Measurements from ENCODE around the gene RGS17. TPM values are rescaled to one million over a fixed set of nuclear protein-coding genes. Genes with fewer than 3 reads are reported as not detected.

RGS17 gene
- total RNA-seq, 1 experiment from 2014 or later, result 3.2 TPM

DNA sequence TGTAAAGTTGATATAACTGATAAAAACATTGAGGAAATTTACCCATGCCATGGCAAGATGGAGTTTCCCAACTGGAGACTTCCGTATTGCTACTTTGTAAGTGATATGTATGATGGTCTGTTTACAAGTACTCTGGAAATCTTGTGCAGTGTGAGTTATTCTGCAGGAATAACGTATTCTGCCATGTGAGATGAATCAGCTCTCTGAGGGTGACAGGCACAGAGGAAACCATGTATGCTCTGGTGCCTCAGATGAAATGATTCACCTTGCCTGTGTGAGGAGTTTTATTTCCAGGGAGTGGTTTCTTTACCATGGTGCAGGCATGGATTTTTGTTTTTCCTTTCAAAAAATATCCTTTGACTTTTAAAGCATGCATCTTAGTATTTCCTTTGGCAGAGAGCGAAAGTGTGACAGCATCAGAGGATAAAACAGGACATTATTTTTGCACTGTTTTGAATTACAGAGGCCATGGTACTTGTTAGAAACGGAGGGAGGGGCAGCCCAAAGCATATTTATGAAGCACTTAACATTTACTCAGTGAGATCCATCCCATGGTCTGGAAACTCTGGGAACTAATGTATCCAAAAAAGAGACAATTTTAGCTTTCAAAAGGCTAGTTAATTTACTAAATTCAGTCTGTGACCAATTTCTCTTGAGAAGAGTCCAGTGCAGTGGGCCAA, 92.6 kb downstream of the RGS17 start:
- Histone ChIP-seq H2BK15ac (ENCODE audit: low read depth, low read length) (no peak overlapping the region), H3K23me2 (ENCODE audit: insufficient read length, low read depth, low read length, poor library complexity, severe bottlenecking) (no peaks in the 10 kb centered on the region), H3T11ph (ENCODE audit: low read length) (no peak overlapping the region), H3K14ac (ENCODE audit: insufficient read depth, low read length) (no peak overlapping the region), H2BK12ac (ENCODE audit: insufficient read length, low read depth, low read length) (no peak overlapping the region), H4K91ac (ENCODE audit: insufficient read length, low read depth, low read length) (no peak overlapping the region), H3K27me3 (ENCODE audit: insufficient read depth, low read length) (no peaks in the 10 kb centered on the region), H4K5ac (ENCODE audit: insufficient read length, low read depth, low read length) (no peak overlapping the region), H2AFZ (ENCODE audit: low read length) (no peak overlapping the region), H2BK5ac (ENCODE audit: insufficient read length, low read length) (no peak overlapping the region), H2BK20ac (ENCODE audit: low read depth, low read length, poor library complexity, severe bottlenecking) (no peak overlapping the region), H3K9me3 (ENCODE audit: control insufficient read depth, low read depth, low read length) (no peaks in the 10 kb centered on the region), H3K79me2 (ENCODE audit: insufficient read depth, low read length) (no peaks in the 10 kb centered on the region), H3K56ac (ENCODE audit: insufficient read length, low read depth, low read length) (no peak overlapping the region), H3K18ac (ENCODE audit: insufficient read length, low read depth, low read length) (no peak overlapping the region), H3K9ac (ENCODE audit: extremely low read depth, insufficient read length, low read length) (no peak overlapping the region), H3K4me2 (ENCODE audit: insufficient read depth, insufficient read length, low read length) (no peak overlapping the region), H2BK120ac (ENCODE audit: low read depth, low read length, poor library complexity, severe bottlenecking) (no peak overlapping the region), H3K27ac (ENCODE audit: insufficient read length, low read depth, low read length) (no peak overlapping the region), H3K4me1 (ENCODE audit: insufficient read depth, low read length) (no peaks in the 10 kb centered on the region), H4K20me1 (ENCODE audit: control insufficient read depth, insufficient read depth, insufficient read length) (no peaks in the 10 kb centered on the region), H4K8ac (replicated peaks; ENCODE audit: insufficient read length, low read depth, low read length) (no peak overlapping the region), H3K4ac (ENCODE audit: low read depth, low read length) (no peak overlapping the region), H3K79me1 (ENCODE audit: insufficient read depth, low read depth, low read length, poor library complexity, severe bottlenecking) (no peaks in the 10 kb centered on the region), H2AK5ac (ENCODE audit: insufficient read length, low read length) (no peak overlapping the region), H3K23ac (ENCODE audit: insufficient read length, low read depth, low read length) (no peak overlapping the region)
- Mint-ChIP-seq H3K4me1 (peaks cover 2 to 3% of the 10 kb centered on the region in 2 experiments; a peak in 1 of 4 replicates), H3K9me3 (no peaks in the 10 kb centered on the region), H3K27ac (no peak overlapping the region), H3K4me3 (no peak overlapping the region), H3K27me3 (ENCODE audit: low read depth) (no peaks in the 10 kb centered on the region), H3K36me3 (ENCODE audit: insufficient read depth in 1 of 3, low read depth in 3 of 3) (peaks cover 0 to 8% (median 3%) of the 10 kb centered on the region in 3 experiments; a peak in 4 of 7 replicates)
- TF ChIP-seq, protein P1, sequence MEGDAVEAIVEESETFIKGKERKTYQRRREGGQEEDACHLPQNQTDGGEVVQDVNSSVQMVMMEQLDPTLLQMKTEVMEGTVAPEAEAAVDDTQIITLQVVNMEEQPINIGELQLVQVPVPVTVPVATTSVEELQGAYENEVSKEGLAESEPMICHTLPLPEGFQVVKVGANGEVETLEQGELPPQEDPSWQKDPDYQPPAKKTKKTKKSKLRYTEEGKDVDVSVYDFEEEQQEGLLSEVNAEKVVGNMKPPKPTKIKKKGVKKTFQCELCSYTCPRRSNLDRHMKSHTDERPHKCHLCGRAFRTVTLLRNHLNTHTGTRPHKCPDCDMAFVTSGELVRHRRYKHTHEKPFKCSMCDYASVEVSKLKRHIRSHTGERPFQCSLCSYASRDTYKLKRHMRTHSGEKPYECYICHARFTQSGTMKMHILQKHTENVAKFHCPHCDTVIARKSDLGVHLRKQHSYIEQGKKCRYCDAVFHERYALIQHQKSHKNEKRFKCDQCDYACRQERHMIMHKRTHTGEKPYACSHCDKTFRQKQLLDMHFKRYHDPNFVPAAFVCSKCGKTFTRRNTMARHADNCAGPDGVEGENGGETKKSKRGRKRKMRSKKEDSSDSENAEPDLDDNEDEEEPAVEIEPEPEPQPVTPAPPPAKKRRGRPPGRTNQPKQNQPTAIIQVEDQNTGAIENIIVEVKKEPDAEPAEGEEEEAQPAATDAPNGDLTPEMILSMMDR (conservative IDR thresholded peaks at IDR 0.05), result no peak
- no CpG with 5 or more reads among the region's 4 CpGs for WGBS (ENCODE audit: extremely low coverage, insufficient read length, low lambda C conversion rate)
- DNase-seq, result no peak
